A673 (cell line): Measurements from ENCODE around the gene SDCBP2. TPM values are rescaled to one million over a fixed set of nuclear protein-coding genes. Genes with fewer than 3 reads are reported as not detected.

Experiments used
- BruUV-seq: library from RNA; stranded (reverse); fragments of 400-500 nt; replicated peaks from 2 replicates; lab custom pipeline; 2021; lab: Mats Ljungman, UMichigan
- CTCF ChIA-PET: fragments of 300-600 bp; sonication (Branson Sonifier 250); formaldehyde crosslinking; loops from one replicate; lab custom pipeline; 2022; ENCODE audit warnings: antibody characterized with exemption; lab: Charles Lee
- POLR2A ChIA-PET: fragments of 300-600 bp; sonication (Branson Sonifier 250); formaldehyde crosslinking; loops from one replicate; lab custom pipeline; 2022; ENCODE audit warnings: antibody characterized with exemption; ENCODE audit not compliant: low non-redundant PET; lab: Charles Lee
- DNase-seq: peaks from one replicate; pipeline ENCODE4 v3.0.0-alpha.2; 2015; ENCODE audit warnings: low spot score
- H3K27ac ChIP-seq: fragments of 200-600 bp; sonication (generic); 2 replicates; pipeline ENCODE4 v1.5.1; 2016; ENCODE audit warnings: mixed run types, low read depth, mild to moderate bottlenecking, mixed read lengths, antibody characterized with exemption, low read length; ENCODE audit not compliant: poor library complexity, severe bottlenecking
- H3K27me3 ChIP-seq: fragments of 200-600 bp; sonication (generic); replicated peaks from 2 replicates; pipeline ENCODE4 v1.6.1; 2017; ENCODE audit warnings: mixed run types, low read depth, mild to moderate bottlenecking, mixed read lengths, antibody characterized with exemption, low read length; ENCODE audit not compliant: insufficient read depth, poor library complexity
- H3K36me3 ChIP-seq: fragments of 200-600 bp; sonication (generic); 2 replicates; pipeline ENCODE4 v1.6.1; 2016; ENCODE audit warnings: mixed run types, mild to moderate bottlenecking, mixed read lengths, antibody characterized with exemption, low read length; ENCODE audit not compliant: insufficient read depth, poor library complexity, severe bottlenecking
- H3K4me1 ChIP-seq: fragments of 200-600 bp; sonication (generic); 2 replicates; pipeline ENCODE4 v1.6.1; 2017; ENCODE audit warnings: mixed run types, mild to moderate bottlenecking, mixed read lengths, antibody characterized with exemption, low read length; ENCODE audit not compliant: insufficient read depth, poor library complexity, severe bottlenecking
- H3K4me3 ChIP-seq: fragments of 200-600 bp; sonication (generic); 2 replicates; pipeline ENCODE4 v1.5.1; 2016; ENCODE audit warnings: low read depth, mixed run types, mild to moderate bottlenecking, mixed read lengths, low read length; ENCODE audit not compliant: poor library complexity, severe bottlenecking
- H3K9me3 ChIP-seq: fragments of 200-600 bp; sonication (generic); 2 replicates; pipeline ENCODE4 v1.6.1; 2016; ENCODE audit warnings: mixed run types, low read depth, mild to moderate bottlenecking, mixed read lengths, antibody characterized with exemption, low read length; ENCODE audit not compliant: poor library complexity, severe bottlenecking
- CTCF ChIP-seq: fragments of 300-800, 200-600 bp; sonication (generic); conservative IDR thresholded peaks from 2 replicates; pipeline ENCODE4 v1.5.1; 2017; ENCODE audit warnings: low read depth, mild to moderate bottlenecking, antibody characterized with exemption, low read length, moderate library complexity, mixed read lengths
- EZH2 ChIP-seq: fragments of 200-600 bp; sonication (generic); IDR thresholded peaks from 2 replicates; pipeline ENCODE4 v1.6.1; 2017; ENCODE audit warnings: borderline replicate concordance, low read depth, mild to moderate bottlenecking, mixed read lengths, antibody characterized with exemption, low read length; ENCODE audit not compliant: poor library complexity, severe bottlenecking
- intact Hi-C: fragments of 100-400 bp; cut with micrococcal nuclease; formaldehyde crosslinking; loops from one replicate; pipeline ENCODE4 v1.10.0; 2022; ENCODE audit not compliant: unreplicated experiment
- total RNA-seq: library from RNA; stranded (reverse); gene quantifications from 2 replicates; pipeline ENCODE4 v1.2.3, GENCODE V29; 2021

The SDCBP2 gene
- total RNA-seq, 1 experiment from 2014 or later = 3.5 TPM

GRCh38 chr20:1375515-1375914 is 46.6 kb upstream of the SDCBP2 start:
- Histone ChIP-seq H3K36me3 (peaks cover 40% of the 10 kb centered on the region), H3K4me3 (no peak overlapping the region), H3K27me3 (no peaks in the 10 kb centered on the region), H3K27ac (no peak overlapping the region), H3K9me3 (no peaks in the 10 kb centered on the region), H3K4me1 (no peaks in the 10 kb centered on the region)
- BruUV-seq = no TSS peak
- no peak for DNase-seq
- intact Hi-C loops = no loop called here
- TF ChIP-seq EZH2 (no peak), CTCF (no peak)
- ChIA-PET CTCF (no interaction called here), POLR2A (no interaction called here)

GRCh38 chr20:1374246-1374645 is 45.3 kb upstream of the SDCBP2 start:
- ChIA-PET CTCF (no interaction called here), POLR2A (no interaction called here)
- DNase-seq = no peak
- no peak overlapping the region for H3K27ac ChIP-seq
- H3K9me3 ChIP-seq = no peaks in the 10 kb centered on the region
- no TSS peak for BruUV-seq
- intact Hi-C loops = no loop called here
- H3K4me3 ChIP-seq = no peak overlapping the region
- H3K36me3 ChIP-seq = peaks cover 40% of the 10 kb centered on the region
- no peaks in the 10 kb centered on the region for H3K4me1 ChIP-seq
- TF ChIP-seq EZH2 = no peak
- TF ChIP-seq CTCF = no peak
- no peaks in the 10 kb centered on the region for H3K27me3 ChIP-seq

- DNase-seq = no peak
- H3K4me1 ChIP-seq = peaks cover 4% of the 10 kb centered on the region
- no peak for TF ChIP-seq EZH2
- H3K4me3 ChIP-seq = no peak overlapping the region
- peaks cover 40% of the 10 kb centered on the region for H3K36me3 ChIP-seq
- CTCF ChIA-PET = no interaction called here
- no peaks in the 10 kb centered on the region for H3K27me3 ChIP-seq
- POLR2A ChIA-PET = no interaction called here
- no TSS peak for BruUV-seq
- H3K9me3 ChIP-seq = no peaks in the 10 kb centered on the region
- intact Hi-C loops = no loop called here
- no peak overlapping the region for H3K27ac ChIP-seq
Measured at GRCh38 chr20:1373614-1374013, 44.7 kb upstream of the SDCBP2 start.

- Histone ChIP-seq H3K27ac (no peak overlapping the region), H3K36me3 (peaks cover 44% of the 10 kb centered on the region), H3K9me3 (no peaks in the 10 kb centered on the region), H3K4me3 (no peak overlapping the region), H3K27me3 (no peaks in the 10 kb centered on the region), H3K4me1 (peaks cover 7% of the 10 kb centered on the region)
- TF ChIP-seq CTCF = no peak
- no TSS peak for BruUV-seq
- DNase-seq = no peak
- CTCF ChIA-PET = no interaction called here
- POLR2A ChIA-PET = no interaction called here
- intact Hi-C loops = no loop called here
Measured at GRCh38 chr20:1373036-1373435, 44.1 kb upstream of the SDCBP2 start.
